ENCODE results near the gene ATIC.
"Not testable (repeated sequence)": the region's sequence is repeated elsewhere in the genome, so short reads cannot be mapped to it uniquely, and the experiment has no call there.

The ATIC gene

GRCh38 chr2:215315301-215315700 is 3.4 kb downstream of the ATIC start:
- no peak for DNase-seq (ENCODE audit: low spot score)

- DNase-seq (ENCODE audit: low spot score): no peak
These were observed 4.5 kb downstream of the ATIC start for GRCh38 chr2:215316336-215316735.

GRCh38 chr2:215319500-215319899 is 7.6 kb downstream of the ATIC start:
- DNase-seq (ENCODE audit: low spot score): no peak

- DNase-seq (ENCODE audit: low spot score): no peak
These were observed 8.2 kb downstream of the ATIC start for GRCh38 chr2:215320102-215320501.

GRCh38 chr2:215320679-215321078 is 8.8 kb downstream of the ATIC start:
- no peak for DNase-seq (ENCODE audit: low spot score)

GRCh38 chr2:215324811-215325210 is 13.0 kb downstream of the ATIC start:
- DNase-seq (ENCODE audit: low spot score): no peak

- no peak for DNase-seq (ENCODE audit: low spot score)
These were observed 16.2 kb downstream of the ATIC start for GRCh38 chr2:215328066-215328465.

- DNase-seq (ENCODE audit: low spot score): no peak
These were observed 21.2 kb downstream of the ATIC start for GRCh38 chr2:215332872-215333595.

GRCh38 chr2:215338883-215339679 is 27.2 kb downstream of the ATIC start:
- no peak for DNase-seq (ENCODE audit: low spot score)

GRCh38 chr2:215347878-215348277 is 36.0 kb downstream of the ATIC start:
- no peak for DNase-seq (ENCODE audit: low spot score)

GRCh38 chr2:215352602-215353001 is 40.7 kb downstream of the ATIC start:
- no peak for DNase-seq (ENCODE audit: low spot score)

GRCh38 chr2:215354771-215355695 is 43.2 kb downstream of the ATIC start:
- no peak for DNase-seq (ENCODE audit: low spot score)

- no peak for DNase-seq (ENCODE audit: low spot score)
These were observed 43.9 kb downstream of the ATIC start for GRCh38 chr2:215355801-215356200.

GRCh38 chr2:215356334-215356947 is 44.6 kb downstream of the ATIC start:
- DNase-seq (ENCODE audit: low spot score): no peak

- DNase-seq (ENCODE audit: low spot score): no peak
These were observed 45.1 kb downstream of the ATIC start for GRCh38 chr2:215356948-215357461.

- no peak for DNase-seq (ENCODE audit: low spot score)
These were observed 45.8 kb downstream of the ATIC start for GRCh38 chr2:215357660-215358059.

- no peak for DNase-seq (ENCODE audit: low spot score)
These were observed 46.5 kb downstream of the ATIC start for GRCh38 chr2:215358312-215358845.

- no peak for DNase-seq (ENCODE audit: low spot score)
These were observed 47.2 kb downstream of the ATIC start for GRCh38 chr2:215358891-215359575.

GRCh38 chr2:215359576-215359922 is 47.7 kb downstream of the ATIC start:
- DNase-seq (ENCODE audit: low spot score): no peak

- DNase-seq (ENCODE audit: low spot score): not testable (repeated sequence)
These were observed 48.2 kb downstream of the ATIC start for GRCh38 chr2:215360059-215360458.

- no peak for DNase-seq (ENCODE audit: low spot score)
These were observed 48.7 kb downstream of the ATIC start for GRCh38 chr2:215360596-215360995.
